ENCODE measurements around the gene UBASH3A. TPM values are rescaled to one million over a fixed set of nuclear protein-coding genes. Genes with fewer than 3 reads are reported as not detected.
A peak's percentile ranks its signal among the peaks of the same experiment; 100 is the strongest.

UBASH3A gene
- total and polyA plus RNA-seq, 12 donors: 0.09 to 1.3 (median 0.15) TPM; not detected in 7

DNA sequence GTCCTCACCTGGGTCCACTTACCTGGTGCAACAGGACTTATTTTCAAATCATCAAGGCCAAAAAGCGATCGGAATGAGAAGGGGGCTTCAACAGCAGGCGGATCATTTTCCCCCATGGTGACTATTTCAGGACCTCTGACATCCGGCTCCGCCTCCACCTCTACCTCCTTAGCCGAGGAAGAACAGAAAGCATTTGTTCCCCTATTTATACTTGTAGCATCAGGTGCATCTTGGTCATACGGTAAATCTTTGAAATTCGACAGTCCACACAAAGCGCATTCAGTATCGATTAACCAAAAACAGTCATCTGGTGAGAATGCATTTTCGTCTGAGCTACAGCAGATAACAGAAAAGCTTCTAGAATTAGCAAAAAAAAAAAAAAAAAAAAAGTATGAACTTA is 8.4 kb upstream of the UBASH3A start:
- no peak overlapping the region for H3K27ac ChIP-seq
- H3K36me3 ChIP-seq: no peaks in the 10 kb centered on the region
- H3K9me3 ChIP-seq: no peaks in the 10 kb centered on the region
- TF ChIP-seq, protein P1, sequence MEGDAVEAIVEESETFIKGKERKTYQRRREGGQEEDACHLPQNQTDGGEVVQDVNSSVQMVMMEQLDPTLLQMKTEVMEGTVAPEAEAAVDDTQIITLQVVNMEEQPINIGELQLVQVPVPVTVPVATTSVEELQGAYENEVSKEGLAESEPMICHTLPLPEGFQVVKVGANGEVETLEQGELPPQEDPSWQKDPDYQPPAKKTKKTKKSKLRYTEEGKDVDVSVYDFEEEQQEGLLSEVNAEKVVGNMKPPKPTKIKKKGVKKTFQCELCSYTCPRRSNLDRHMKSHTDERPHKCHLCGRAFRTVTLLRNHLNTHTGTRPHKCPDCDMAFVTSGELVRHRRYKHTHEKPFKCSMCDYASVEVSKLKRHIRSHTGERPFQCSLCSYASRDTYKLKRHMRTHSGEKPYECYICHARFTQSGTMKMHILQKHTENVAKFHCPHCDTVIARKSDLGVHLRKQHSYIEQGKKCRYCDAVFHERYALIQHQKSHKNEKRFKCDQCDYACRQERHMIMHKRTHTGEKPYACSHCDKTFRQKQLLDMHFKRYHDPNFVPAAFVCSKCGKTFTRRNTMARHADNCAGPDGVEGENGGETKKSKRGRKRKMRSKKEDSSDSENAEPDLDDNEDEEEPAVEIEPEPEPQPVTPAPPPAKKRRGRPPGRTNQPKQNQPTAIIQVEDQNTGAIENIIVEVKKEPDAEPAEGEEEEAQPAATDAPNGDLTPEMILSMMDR (IDR thresholded peaks at IDR 0.05): no peak
- ATAC-seq (no peak), DNase-seq (no peak)
- WGBS, 2 donors: 92 to 93% methylated on average over 11 of the region's 11 CpGs
- no peak overlapping the region for H3K4me3 ChIP-seq
- H3K4me1 ChIP-seq: peaks cover 0 to 10% (median 0%) of the 10 kb centered on the region in 9 donors
- peaks cover 0 to 6% (median 0%) of the 10 kb centered on the region in 7 donors for H3K27me3 ChIP-seq
- intact Hi-C loops (cut with DNase I): no loop called here

DNA sequence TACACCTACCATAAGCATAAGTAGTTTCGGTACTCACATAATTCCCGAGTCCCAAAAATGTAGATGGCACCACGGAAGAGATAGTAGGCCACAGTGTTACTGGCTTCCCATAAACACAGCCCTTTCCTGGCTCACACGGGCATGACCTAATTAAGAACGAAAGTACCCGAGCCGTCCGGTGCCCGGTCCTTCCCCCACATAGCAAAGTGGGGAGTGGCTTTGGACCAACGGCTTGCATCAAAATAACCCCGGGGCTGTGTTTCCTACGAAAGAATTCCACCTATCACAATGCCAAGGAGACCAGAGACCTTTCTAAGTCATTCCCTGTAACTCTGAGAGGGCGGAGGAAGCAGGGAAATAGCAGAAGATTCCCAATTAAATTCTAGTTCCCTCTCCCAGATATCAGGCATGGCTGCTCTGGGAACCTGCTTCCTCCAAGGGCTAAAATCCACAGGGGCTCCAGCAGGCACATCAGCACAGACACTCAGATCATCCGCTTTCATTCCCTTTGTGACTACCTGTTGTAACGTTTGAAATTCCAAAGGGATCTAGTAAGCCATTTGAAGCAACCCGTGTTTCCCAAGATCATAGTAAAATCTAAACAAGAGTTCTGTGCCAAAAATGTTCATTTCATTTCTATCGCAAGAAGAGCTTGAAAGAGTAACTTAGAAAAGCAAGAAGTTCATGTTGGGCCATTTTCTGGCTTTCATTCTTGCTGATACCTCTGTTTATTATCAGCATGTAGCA is 7.6 kb upstream of the UBASH3A start, which contains the start of gene TMPRSS3:
Gene TMPRSS3 (minus strand): TSS at position 148 of the 747 bp plus-strand sequence. CDS start 635 bp downstream, outside the sequence.
- TF ChIP-seq, protein P1 (IDR thresholded peaks at IDR 0.05): no peak
- intact Hi-C loops (cut with DNase I): no loop called here
- peak within 1 kb of the TSS in 1 of 10 donors; percentile 9 for H3K27ac ChIP-seq
- peaks cover 0 to 6% (median 0%) of the 10 kb centered on the region in 7 donors for H3K27me3 ChIP-seq
- WGBS, 2 donors: 87% methylated on average over 17 of the region's 17 CpGs
- H3K36me3 ChIP-seq: no peaks in the 10 kb centered on the region
- no peak for ATAC-seq
- H3K4me3 ChIP-seq: no peak within 1 kb of the TSS
- peaks cover 0 to 10% (median 0%) of the 10 kb centered on the region in 9 donors for H3K4me1 ChIP-seq
- no peak for DNase-seq
- peaks cover 0 to 7% (median 0%) of the 10 kb centered on the region in 11 donors for H3K9me3 ChIP-seq

DNA sequence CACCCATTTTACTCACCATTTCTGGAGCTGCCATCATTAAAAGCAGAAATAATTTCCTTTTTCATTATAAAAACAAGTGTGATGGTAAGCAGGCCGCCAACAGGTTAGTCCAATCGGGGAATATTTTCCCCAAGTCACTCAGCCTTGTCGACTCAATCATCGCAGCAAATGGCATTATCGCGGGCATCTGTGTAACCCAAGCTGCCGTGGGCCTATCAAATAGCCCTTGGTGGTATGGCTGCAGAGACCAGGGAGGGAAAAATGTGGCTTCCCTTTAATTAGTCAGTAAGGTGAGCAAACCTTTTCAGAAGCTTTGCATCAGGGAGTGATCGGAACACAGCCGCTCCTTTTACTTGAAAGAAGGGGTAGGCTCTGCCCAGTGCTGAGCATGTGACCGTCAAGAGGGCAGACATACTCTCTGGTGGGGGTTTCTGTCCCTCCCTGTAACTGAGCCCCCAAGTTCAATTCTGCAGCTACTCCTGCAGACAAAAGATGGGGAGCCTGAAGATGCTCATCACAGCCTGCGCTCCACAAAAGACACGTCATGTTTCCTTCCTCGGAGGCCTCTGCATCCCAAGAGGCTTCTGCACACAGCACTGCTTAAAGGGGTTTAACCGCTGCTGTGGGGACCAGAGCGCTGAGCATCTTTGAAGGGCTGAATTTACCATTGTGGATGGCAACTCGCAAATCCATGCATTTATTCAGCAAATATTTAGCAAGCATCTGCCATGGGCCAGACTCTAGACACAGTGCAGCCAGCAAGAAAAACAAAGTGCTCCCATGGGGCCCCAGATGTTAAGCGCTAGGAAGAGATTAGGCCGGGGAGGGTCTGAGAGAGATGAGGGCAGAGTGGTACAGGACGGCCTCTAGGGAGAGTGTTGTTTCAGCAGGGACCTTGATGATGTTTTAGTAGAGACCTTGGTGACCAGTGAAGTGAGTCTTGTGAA is 6.6 kb upstream of the UBASH3A start:
- TF ChIP-seq, protein P1 (IDR thresholded peaks at IDR 0.05): no peak
- H3K27ac ChIP-seq: no peak overlapping the region
- H3K27me3 ChIP-seq: peaks cover 0 to 6% (median 0%) of the 10 kb centered on the region in 7 donors
- no peak for DNase-seq
- H3K9me3 ChIP-seq: peaks cover 0 to 17% (median 0%) of the 10 kb centered on the region in 11 donors
- no peak for ATAC-seq
- 75 to 79% methylated on average over 19 of the region's 19 CpGs for WGBS, 2 donors
- intact Hi-C loops (cut with DNase I): no loop called here
- H3K4me1 ChIP-seq: peaks cover 0 to 10% (median 0%) of the 10 kb centered on the region in 9 donors
- H3K36me3 ChIP-seq: no peaks in the 10 kb centered on the region
- H3K4me3 ChIP-seq: no peak overlapping the region

DNA sequence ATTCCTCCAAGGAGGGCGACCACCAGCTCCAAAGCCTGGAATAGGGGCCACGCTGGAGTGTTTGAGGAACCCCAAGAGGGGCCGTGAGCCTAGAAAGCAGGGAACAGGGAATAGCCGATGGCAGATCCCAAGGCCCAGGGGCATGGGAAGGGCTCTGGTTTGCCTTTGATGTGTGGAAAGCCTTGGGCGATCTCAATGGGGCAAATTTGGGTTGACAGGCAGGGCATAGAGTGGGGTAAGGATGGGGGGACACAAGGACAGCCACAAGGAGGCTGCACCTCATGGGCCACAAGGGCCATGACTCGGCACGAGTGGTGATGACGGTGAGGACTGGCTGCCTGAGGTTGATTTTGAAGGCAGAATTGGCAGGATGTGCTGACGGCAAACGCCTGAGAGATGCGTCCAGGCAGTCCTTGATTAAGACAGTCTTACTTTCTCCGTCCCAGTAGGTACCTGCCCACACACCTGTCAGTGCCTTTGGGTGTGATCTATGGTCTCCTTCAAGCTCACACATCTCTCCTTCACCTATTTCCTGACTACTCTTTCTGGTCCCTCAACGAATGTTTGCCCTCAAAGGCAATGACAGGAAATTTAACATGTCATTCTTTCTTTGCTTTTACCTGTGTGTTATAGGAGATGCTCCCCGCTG is 5.8 kb upstream of the UBASH3A start:
- 82 to 87% methylated on average over 14 of the region's 14 CpGs for WGBS, 2 donors
- TF ChIP-seq, protein P1 (IDR thresholded peaks at IDR 0.05): no peak
- peaks cover 0 to 6% (median 0%) of the 10 kb centered on the region in 7 donors for H3K27me3 ChIP-seq
- H3K9me3 ChIP-seq: peaks cover 0 to 20% (median 0%) of the 10 kb centered on the region in 11 donors
- H3K36me3 ChIP-seq: no peaks in the 10 kb centered on the region
- ATAC-seq (no peak), DNase-seq (no peak)
- intact Hi-C loops (cut with DNase I): no loop called here
- no peak overlapping the region for H3K4me3 ChIP-seq
- H3K27ac ChIP-seq: no peak overlapping the region
- peaks cover 0 to 7% (median 0%) of the 10 kb centered on the region in 9 donors for H3K4me1 ChIP-seq
